C4-2B (cell line): ENCODE results near the gene ANKS4B.

Experiments
- ZFX ChIP-seq: fragments of 450-650 bp; IDR thresholded peaks from 2 replicates; pipeline ENCODE4 v1.6.1; 2017
- TF ChIP-seq, protein P1 (sequence below): fragments of 450-650 bp; conservative IDR thresholded peaks from 2 replicates; pipeline ENCODE4 v1.5.1; 2017; ENCODE audit warnings: mild to moderate bottlenecking

DNA sequence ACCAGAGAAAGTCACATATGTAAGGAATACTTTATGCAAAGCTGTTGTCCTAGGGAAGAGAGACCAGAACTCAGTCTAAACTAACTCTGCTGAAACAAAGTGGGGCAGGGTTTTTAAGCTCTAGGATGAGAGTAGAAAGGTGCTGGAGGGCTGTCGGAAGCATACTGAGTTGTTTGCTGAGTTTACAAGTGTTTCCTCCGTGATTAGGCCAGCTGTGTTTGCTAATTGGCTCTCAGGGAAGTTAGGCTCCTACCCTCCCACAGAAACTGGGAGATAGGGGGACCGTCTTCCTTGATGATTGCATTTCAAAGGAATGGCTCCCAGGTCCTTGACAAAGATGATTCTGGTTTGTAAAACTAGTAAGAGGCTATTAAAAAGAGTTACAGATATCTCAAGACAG lies 69.0 kb downstream of the ANKS4B start:
- TF ChIP-seq, protein P1, sequence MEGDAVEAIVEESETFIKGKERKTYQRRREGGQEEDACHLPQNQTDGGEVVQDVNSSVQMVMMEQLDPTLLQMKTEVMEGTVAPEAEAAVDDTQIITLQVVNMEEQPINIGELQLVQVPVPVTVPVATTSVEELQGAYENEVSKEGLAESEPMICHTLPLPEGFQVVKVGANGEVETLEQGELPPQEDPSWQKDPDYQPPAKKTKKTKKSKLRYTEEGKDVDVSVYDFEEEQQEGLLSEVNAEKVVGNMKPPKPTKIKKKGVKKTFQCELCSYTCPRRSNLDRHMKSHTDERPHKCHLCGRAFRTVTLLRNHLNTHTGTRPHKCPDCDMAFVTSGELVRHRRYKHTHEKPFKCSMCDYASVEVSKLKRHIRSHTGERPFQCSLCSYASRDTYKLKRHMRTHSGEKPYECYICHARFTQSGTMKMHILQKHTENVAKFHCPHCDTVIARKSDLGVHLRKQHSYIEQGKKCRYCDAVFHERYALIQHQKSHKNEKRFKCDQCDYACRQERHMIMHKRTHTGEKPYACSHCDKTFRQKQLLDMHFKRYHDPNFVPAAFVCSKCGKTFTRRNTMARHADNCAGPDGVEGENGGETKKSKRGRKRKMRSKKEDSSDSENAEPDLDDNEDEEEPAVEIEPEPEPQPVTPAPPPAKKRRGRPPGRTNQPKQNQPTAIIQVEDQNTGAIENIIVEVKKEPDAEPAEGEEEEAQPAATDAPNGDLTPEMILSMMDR, result no peak
- no peak for TF ChIP-seq ZFX
